Astrocyte (in vitro differentiated cells and primary cell): ENCODE data around the gene DENND4B.

Experiments
- CTCF ChIP-seq: IDR thresholded peaks from 2 replicates; pipeline ENCODE4 v1.5.1; 2011; ENCODE audit warnings: low read depth, mild to moderate bottlenecking, inconsistent platforms, low read length, moderate library complexity; ENCODE audit not compliant: insufficient read depth
- EZH2 ChIP-seq: IDR thresholded peaks from 2 replicates; pipeline ENCODE4 v1.6.1; 2012; ENCODE audit warnings: mild to moderate bottlenecking, low read length, inconsistent platforms; ENCODE audit not compliant: insufficient read depth

DNA sequence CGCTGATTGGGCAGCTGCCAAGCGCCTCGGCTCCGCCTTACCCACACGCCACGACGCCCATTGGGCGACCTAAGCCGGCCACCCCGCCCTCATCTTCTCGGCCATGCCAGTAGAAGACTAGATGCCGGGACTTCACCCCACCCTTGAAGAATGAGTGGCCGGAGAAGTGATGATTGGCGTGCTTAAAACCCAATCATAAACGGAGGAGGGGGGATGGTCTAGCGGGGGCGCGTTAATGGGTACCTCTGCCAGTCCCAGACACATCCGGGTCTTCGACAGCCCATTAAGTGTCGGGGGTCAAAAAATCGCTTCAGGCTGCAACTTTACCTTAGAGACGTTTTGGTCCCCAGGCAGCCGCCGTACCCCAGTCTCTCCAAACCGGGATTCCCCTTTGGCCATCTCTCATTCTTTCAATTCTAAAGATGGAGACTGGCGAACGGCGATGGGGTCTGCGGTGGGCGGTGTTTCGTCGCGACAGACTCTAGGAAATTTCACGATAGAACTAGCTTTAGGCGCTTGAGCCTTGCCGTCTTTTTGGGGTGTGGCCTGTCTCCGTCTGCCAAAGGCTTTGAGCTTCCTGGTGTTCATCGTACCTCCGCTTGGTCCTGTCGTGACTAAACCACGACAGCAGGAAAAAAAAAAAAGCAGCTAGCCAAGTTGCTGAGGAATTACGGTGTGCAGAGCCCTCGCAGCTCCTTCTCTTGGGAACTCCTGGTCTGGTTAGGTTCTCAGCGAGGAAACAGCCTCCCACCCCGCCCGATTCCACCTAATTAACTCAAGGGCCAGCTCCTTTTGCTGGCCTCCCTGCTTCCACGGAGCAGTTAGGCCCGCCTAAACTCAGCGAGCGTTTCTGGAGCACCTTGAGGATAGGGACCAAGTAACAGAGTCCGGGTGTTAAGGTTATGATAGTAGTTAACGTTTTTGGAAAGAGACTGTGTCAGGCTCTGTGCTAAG is 23.3 kb downstream of the DENND4B start, which contains the start of gene GATAD2B:
- no peak for TF ChIP-seq EZH2
- TF ChIP-seq CTCF = no peak
